Measurements from ENCODE around the gene LLPH.
A peak's percentile ranks its signal among the peaks of the same experiment; 100 is the strongest.

LLPH gene

GRCh38 chr12:66132408-66132807, 1.9 kb upstream of the LLPH start:
- peak overlapping the region in 1 of 2 donors; percentile 33 for H3K27ac Mint-ChIP-seq
- peaks cover 23 to 47% of the 10 kb centered on the region in 2 donors for H3K4me1 Mint-ChIP-seq (ENCODE audit: low read depth in 2 of 2)
- no peak overlapping the region for H3K4me3 Mint-ChIP-seq
- ATAC-seq (replicated peaks) (no peak), DNase-seq (no peak)
- H3K27me3 Mint-ChIP-seq: no peaks in the 10 kb centered on the region
- H3K9me3 Mint-ChIP-seq: no peaks in the 10 kb centered on the region
- peaks cover 36% of the 10 kb centered on the region for H3K36me3 Mint-ChIP-seq (ENCODE audit: insufficient read depth)

DNA sequence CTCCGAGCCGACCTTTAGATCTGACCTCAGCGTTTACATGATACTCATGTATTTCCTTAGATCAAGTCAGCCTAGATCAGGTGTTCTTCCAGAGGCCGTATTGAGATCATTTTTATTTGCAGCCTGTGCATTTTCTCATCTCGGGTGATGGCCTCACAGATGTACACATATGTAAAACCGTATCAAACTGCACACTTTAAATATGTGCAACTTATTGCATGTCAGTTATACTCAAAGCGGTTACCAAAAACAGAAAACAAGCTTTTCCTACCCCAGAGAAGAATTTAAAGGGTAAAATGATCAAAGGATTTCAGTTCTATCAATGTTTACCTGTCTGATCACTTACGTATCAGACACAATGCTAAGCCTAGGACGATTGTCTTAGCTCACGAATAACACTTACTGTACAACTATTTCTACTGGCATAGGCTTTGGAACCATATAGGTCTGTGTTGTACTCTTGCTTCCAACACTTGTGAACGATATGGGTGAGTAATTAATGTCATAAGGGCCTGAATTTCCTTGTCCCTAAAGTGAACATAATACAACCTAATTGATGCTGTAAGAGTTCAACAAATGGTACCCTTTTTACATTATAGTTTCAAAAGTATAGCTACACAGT, 628 bp upstream of the LLPH start:
- no peak for DNase-seq
- peaks cover 27 to 54% of the 10 kb centered on the region in 2 donors for H3K4me1 Mint-ChIP-seq (ENCODE audit: low read depth in 2 of 2)
- H3K4me3 Mint-ChIP-seq: peak overlapping the region; percentile 91 to 93
- ATAC-seq (replicated peaks): peak; percentile 60
- peaks cover 36% of the 10 kb centered on the region for H3K36me3 Mint-ChIP-seq (ENCODE audit: insufficient read depth)
- H3K27me3 Mint-ChIP-seq: no peaks in the 10 kb centered on the region
- H3K27ac Mint-ChIP-seq: peak overlapping the region; percentile 92 to 98
- no peaks in the 10 kb centered on the region for H3K9me3 Mint-ChIP-seq

- H3K4me3 Mint-ChIP-seq: peak overlapping the region; percentile 91 to 93
- peaks cover 29 to 62% of the 10 kb centered on the region in 2 donors for H3K4me1 Mint-ChIP-seq (ENCODE audit: low read depth in 2 of 2)
- ATAC-seq (replicated peaks) (no peak), DNase-seq (peak in 1 of 3 experiments; percentile 22)
- peaks cover 48% of the 10 kb centered on the region for H3K36me3 Mint-ChIP-seq (ENCODE audit: insufficient read depth)
- H3K27ac Mint-ChIP-seq: peak overlapping the region; percentile 92 to 98
- H3K9me3 Mint-ChIP-seq: no peaks in the 10 kb centered on the region
- H3K27me3 Mint-ChIP-seq: no peaks in the 10 kb centered on the region
These were observed 650 bp downstream of the LLPH start for GRCh38 chr12:66129934-66130266.

DNA sequence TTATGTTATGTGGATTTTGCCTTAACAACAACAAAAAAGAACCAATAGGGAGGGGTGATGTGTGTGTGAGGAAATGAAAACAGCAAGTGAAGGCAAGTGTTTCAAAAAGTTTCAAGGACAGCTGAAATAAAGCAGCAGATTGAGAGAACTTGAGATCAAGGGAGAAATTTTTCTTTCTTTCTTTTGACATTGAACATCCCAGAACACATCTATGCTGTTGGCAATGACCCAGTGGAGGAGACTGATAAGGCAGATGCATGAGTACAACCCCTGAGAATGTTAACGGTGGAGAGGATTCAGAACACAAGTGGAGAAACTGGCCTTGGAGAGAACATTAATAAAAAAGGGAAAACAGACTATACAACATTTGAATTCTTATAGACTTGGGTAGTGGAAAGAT, 2.9 kb downstream of the LLPH start:
- peak overlapping the region in 1 of 2 donors; percentile 15 for H3K27ac Mint-ChIP-seq

GRCh38 chr12:66120477-66120876, 10.1 kb downstream of the LLPH start:
- ATAC-seq (replicated peaks) (no peak), DNase-seq (no peak)
- Mint-ChIP-seq H3K36me3 (ENCODE audit: insufficient read depth) (peaks cover 47% of the 10 kb centered on the region), H3K9me3 (no peaks in the 10 kb centered on the region), H3K27ac (peak overlapping the region in 1 of 2 donors; percentile 12), H3K4me1 (ENCODE audit: low read depth in 2 of 2) (peaks cover 14 to 25% of the 10 kb centered on the region in 2 donors), H3K4me3 (no peak overlapping the region), H3K27me3 (no peaks in the 10 kb centered on the region)

More for the DNA sequence above, 2.9 kb downstream of the LLPH start:
- H3K4me3 Mint-ChIP-seq: peak overlapping the region in 1 of 2 donors; percentile 5
- no peak for ATAC-seq (replicated peaks)
- no peak for DNase-seq
- H3K4me1 Mint-ChIP-seq (ENCODE audit: low read depth in 2 of 2): peaks cover 31 to 66% of the 10 kb centered on the region in 2 donors
- no peaks in the 10 kb centered on the region for H3K27me3 Mint-ChIP-seq
- H3K9me3 Mint-ChIP-seq: no peaks in the 10 kb centered on the region
- peaks cover 70% of the 10 kb centered on the region for H3K36me3 Mint-ChIP-seq (ENCODE audit: insufficient read depth)

- no peak for DNase-seq
- Mint-ChIP-seq H3K36me3 (ENCODE audit: insufficient read depth) (peaks cover 42% of the 10 kb centered on the region), H3K4me3 (no peak overlapping the region), H3K27me3 (no peaks in the 10 kb centered on the region), H3K9me3 (no peaks in the 10 kb centered on the region), H3K4me1 (ENCODE audit: low read depth in 2 of 2) (peaks cover 11 to 20% of the 10 kb centered on the region in 2 donors), H3K27ac (peak overlapping the region in 1 of 2 donors; percentile 12)
- no peak for ATAC-seq (replicated peaks)
These were observed 10.7 kb downstream of the LLPH start for GRCh38 chr12:66119870-66120241.

- Mint-ChIP-seq H3K36me3 (ENCODE audit: insufficient read depth) (peaks cover 36% of the 10 kb centered on the region), H3K27me3 (no peaks in the 10 kb centered on the region), H3K4me1 (ENCODE audit: low read depth in 2 of 2) (peaks cover 8 to 15% of the 10 kb centered on the region in 2 donors), H3K4me3 (no peak overlapping the region), H3K9me3 (no peaks in the 10 kb centered on the region), H3K27ac (peak overlapping the region in 1 of 2 donors; percentile 12)
- ATAC-seq (replicated peaks): no peak
- no peak for DNase-seq
These were observed 11.2 kb downstream of the LLPH start for GRCh38 chr12:66119229-66119869.

DNA sequence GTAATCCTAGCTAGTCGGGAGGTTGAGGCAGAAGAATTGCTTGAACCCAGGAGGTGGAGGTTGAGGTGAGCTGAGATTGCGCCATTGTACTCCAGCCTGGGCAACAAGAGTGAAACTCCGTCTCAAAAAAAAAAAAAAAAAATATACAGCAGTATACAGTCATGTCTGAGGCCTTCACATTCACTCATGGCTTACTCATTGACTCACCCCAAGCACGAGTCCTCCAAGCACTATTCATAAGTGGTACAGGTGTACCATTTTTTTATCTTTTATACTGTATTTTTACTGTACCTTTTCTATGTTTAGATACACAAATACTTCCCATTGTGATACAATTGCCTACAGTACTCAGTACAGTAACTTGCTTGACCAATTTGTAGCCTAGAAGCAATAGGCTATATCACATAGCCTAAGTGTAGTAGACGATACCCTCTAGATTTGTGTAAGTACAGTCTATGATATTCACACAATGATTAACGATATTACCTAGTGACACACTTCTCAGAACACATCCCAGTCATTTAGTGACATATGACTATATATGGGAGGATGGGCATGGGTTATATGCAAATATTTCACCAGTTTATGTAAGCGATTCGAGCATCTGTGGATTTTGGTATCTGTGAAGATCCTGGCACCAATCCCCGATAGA, 12.2 kb downstream of the LLPH start:
- Mint-ChIP-seq H3K27me3 (no peaks in the 10 kb centered on the region), H3K4me3 (no peak overlapping the region), H3K4me1 (ENCODE audit: low read depth in 2 of 2) (peaks cover 8 to 12% of the 10 kb centered on the region in 2 donors), H3K27ac (no peak overlapping the region), H3K36me3 (ENCODE audit: insufficient read depth) (peaks cover 27% of the 10 kb centered on the region), H3K9me3 (no peaks in the 10 kb centered on the region)
- DNase-seq: no peak
- no peak for ATAC-seq (replicated peaks)

DNA sequence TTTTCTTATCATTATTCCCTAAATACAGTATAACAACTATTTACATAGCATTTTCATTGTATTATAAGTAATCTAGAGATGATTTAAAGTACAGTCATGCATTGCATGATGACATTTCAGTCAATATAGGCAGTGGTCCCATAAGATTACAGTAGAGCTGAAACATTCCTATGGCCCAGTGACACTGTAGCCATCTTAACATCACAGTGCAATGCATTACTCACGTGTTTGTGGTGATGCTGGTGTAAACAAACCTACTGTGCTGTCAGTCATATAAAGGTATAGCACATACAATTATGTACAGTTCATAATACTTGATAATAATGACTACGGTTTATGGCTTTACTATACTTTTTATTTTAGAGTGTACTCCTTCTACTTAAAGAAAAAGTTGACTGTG, 13.3 kb downstream of the LLPH start:
- Mint-ChIP-seq H3K4me1 (ENCODE audit: low read depth in 2 of 2) (peaks cover 8 to 12% of the 10 kb centered on the region in 2 donors), H3K27me3 (no peaks in the 10 kb centered on the region), H3K36me3 (ENCODE audit: insufficient read depth) (peaks cover 15% of the 10 kb centered on the region), H3K27ac (no peak overlapping the region), H3K9me3 (no peaks in the 10 kb centered on the region), H3K4me3 (no peak overlapping the region)
- DNase-seq (no peak), ATAC-seq (replicated peaks) (no peak)

DNA sequence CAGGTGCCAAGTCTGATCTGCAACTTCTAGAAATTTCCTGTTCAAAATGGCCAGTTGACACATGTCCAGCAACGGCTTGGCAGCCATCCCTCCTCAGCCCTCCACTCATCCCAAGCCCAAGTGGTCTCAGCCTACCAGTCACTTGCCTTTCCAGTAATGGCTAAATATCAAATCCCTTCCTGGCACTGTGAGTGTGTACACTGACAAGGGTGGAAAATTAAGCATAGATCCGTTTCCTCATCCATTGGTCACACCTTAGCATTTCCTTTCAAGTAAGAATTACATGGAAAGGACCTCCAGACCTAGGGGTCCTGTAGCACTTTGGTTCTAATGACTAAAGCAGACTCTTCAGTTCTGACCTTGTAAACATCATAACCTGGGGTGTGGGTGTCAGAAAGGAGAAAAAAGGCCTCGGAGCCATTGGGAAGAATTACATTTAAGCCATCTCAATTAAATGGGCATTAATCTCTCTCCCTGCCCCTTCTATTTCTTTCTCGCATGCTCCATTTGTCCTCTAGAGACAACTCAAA, 15.4 kb downstream of the LLPH start:
- H3K4me1 Mint-ChIP-seq (ENCODE audit: low read depth in 2 of 2): peaks cover 6 to 9% of the 10 kb centered on the region in 2 donors
- DNase-seq: no peak
- no peaks in the 10 kb centered on the region for H3K27me3 Mint-ChIP-seq
- no peaks in the 10 kb centered on the region for H3K9me3 Mint-ChIP-seq
- H3K36me3 Mint-ChIP-seq (ENCODE audit: insufficient read depth): no peaks in the 10 kb centered on the region
- H3K27ac Mint-ChIP-seq: no peak overlapping the region
- H3K4me3 Mint-ChIP-seq: no peak overlapping the region
- no peak for ATAC-seq (replicated peaks)

- ATAC-seq (replicated peaks): no peak
- no peak for DNase-seq
- Mint-ChIP-seq H3K27ac (no peak overlapping the region), H3K9me3 (no peaks in the 10 kb centered on the region), H3K4me3 (no peak overlapping the region), H3K36me3 (ENCODE audit: insufficient read depth) (no peaks in the 10 kb centered on the region), H3K4me1 (ENCODE audit: low read depth in 2 of 2) (peaks cover 0 to under 1% of the 10 kb centered on the region in 2 donors), H3K27me3 (no peaks in the 10 kb centered on the region)
These were observed 17.1 kb downstream of the LLPH start for GRCh38 chr12:66113471-66113870.

- H3K27ac Mint-ChIP-seq: no peak overlapping the region
- no peaks in the 10 kb centered on the region for H3K9me3 Mint-ChIP-seq
- H3K36me3 Mint-ChIP-seq (ENCODE audit: insufficient read depth): no peaks in the 10 kb centered on the region
- ATAC-seq (replicated peaks): no peak
- no peak overlapping the region for H3K4me3 Mint-ChIP-seq
- H3K4me1 Mint-ChIP-seq (ENCODE audit: low read depth in 2 of 2): peaks cover 0 to 5% of the 10 kb centered on the region in 2 donors
- H3K27me3 Mint-ChIP-seq: no peaks in the 10 kb centered on the region
- DNase-seq: no peak
These were observed 18.9 kb downstream of the LLPH start for GRCh38 chr12:66111605-66112004.

- H3K27me3 Mint-ChIP-seq: peaks cover 5 to 12% of the 10 kb centered on the region in 2 donors
- no peaks in the 10 kb centered on the region for H3K9me3 Mint-ChIP-seq
- H3K4me3 Mint-ChIP-seq: no peak overlapping the region
- ATAC-seq (replicated peaks): no peak
- peaks cover 0 to 5% of the 10 kb centered on the region in 2 donors for H3K4me1 Mint-ChIP-seq (ENCODE audit: low read depth in 2 of 2)
- no peak for DNase-seq
- no peaks in the 10 kb centered on the region for H3K36me3 Mint-ChIP-seq (ENCODE audit: insufficient read depth)
- no peak overlapping the region for H3K27ac Mint-ChIP-seq
These were observed 21.5 kb downstream of the LLPH start for GRCh38 chr12:66109056-66109455.

DNA sequence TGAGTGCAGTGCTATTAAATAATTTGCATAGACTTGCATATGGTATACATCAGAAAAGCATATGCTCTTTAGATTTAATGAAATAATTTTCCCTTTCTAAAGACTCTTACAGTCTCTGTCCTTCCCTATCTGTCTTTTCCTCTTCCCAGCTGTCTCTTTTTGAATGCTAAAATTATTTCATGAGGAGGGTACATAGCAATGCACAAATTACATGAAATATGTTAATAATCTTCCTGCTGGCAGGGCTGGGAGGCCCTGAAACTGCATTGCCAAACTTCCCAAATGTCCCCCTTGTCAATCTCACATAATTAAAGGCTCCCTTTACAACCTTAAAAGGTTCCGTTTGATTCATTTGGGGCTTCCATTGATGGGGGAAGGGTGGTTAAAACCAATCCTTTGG, 22.2 kb downstream of the LLPH start:
- no peak overlapping the region for H3K4me3 Mint-ChIP-seq
- no peak overlapping the region for H3K27ac Mint-ChIP-seq
- DNase-seq (no peak), ATAC-seq (replicated peaks) (no peak)
- H3K9me3 Mint-ChIP-seq: no peaks in the 10 kb centered on the region
- no peaks in the 10 kb centered on the region for H3K36me3 Mint-ChIP-seq (ENCODE audit: insufficient read depth)
- H3K27me3 Mint-ChIP-seq: peaks cover 8 to 12% of the 10 kb centered on the region in 2 donors
- H3K4me1 Mint-ChIP-seq (ENCODE audit: low read depth in 2 of 2): peaks cover 0 to 5% of the 10 kb centered on the region in 2 donors

Measured in effector memory CD8-positive, alpha-beta T cell (primary cell).